WI38 (cell line): ENCODE measurements around the gene PGR.

Experiments used
- H3K4me3 ChIP-seq: 2 replicates; pipeline ENCODE4 v1.5.1; 2011; ENCODE audit warnings: low read depth, mild to moderate bottlenecking, control low read depth, low read length
- TF ChIP-seq, protein P1 (sequence below): IDR thresholded peaks from 2 replicates; pipeline ENCODE4 v1.5.1; 2012; ENCODE audit warnings: low read depth, mild to moderate bottlenecking, control low read depth, low read length

The PGR gene

DNA sequence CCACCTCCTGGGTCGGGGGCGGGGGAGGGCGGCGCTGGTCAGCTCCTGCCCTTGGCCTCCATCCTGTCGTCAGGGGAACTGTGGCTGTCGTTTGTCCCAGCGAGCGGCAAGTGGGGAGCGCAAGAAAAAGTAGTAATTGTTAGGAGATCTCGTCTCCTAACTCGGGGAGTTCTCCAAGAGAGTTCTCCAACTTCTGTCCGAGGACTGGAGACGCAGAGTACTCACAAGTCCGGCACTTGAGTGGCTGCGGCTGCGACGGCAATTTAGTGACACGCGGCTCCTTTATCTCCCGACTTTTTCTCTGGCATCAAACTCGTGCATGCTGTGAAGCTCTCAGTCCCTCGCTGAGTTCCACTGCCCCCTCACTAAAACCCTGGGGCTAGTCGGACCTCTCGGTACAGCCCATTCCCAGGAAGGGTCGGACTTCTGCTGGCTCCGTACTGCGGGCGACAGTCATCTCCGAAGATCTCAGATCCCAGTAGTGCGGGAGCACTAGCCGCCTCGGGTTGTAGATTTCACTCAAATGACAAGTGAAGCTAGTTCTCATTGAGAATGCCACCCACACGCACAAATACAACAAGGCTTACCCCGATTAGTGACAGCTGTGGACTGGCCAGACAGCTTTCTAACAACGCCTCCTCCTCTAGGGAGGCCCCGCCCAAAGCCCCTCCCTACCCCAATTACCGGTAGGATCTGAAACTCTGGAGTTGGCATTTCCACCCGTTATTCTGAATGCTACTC, at the start of gene PGR:
PGR (minus strand) TSS at position 611 of the 741 bp plus-strand sequence. CDS start 743 bp downstream, outside the sequence.
- no peak within 1 kb of the TSS for H3K4me3 ChIP-seq
- TF ChIP-seq, protein P1, sequence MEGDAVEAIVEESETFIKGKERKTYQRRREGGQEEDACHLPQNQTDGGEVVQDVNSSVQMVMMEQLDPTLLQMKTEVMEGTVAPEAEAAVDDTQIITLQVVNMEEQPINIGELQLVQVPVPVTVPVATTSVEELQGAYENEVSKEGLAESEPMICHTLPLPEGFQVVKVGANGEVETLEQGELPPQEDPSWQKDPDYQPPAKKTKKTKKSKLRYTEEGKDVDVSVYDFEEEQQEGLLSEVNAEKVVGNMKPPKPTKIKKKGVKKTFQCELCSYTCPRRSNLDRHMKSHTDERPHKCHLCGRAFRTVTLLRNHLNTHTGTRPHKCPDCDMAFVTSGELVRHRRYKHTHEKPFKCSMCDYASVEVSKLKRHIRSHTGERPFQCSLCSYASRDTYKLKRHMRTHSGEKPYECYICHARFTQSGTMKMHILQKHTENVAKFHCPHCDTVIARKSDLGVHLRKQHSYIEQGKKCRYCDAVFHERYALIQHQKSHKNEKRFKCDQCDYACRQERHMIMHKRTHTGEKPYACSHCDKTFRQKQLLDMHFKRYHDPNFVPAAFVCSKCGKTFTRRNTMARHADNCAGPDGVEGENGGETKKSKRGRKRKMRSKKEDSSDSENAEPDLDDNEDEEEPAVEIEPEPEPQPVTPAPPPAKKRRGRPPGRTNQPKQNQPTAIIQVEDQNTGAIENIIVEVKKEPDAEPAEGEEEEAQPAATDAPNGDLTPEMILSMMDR, result no peak

DNA sequence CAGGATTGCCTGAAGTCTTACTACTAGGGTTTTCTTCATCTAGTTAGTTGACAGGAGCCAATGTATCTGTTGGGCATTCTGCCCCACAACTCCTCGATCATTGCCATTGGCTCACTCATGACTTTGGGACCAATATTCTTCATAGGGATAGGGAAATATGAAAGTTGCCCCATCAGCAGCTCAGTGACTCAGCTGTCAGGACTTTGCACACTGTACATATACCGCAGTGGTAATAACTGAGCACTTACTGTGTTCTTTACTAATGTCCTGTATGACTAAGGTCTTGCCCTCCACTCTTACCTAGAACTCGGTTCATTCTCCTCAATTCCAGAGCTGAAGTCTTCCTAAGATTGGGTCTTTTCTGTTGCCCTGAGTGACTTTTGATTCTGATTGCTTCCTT, 46.8 kb upstream of the PGR start:
- no peak overlapping the region for H3K4me3 ChIP-seq
- TF ChIP-seq, protein P1, result no peak

DNA sequence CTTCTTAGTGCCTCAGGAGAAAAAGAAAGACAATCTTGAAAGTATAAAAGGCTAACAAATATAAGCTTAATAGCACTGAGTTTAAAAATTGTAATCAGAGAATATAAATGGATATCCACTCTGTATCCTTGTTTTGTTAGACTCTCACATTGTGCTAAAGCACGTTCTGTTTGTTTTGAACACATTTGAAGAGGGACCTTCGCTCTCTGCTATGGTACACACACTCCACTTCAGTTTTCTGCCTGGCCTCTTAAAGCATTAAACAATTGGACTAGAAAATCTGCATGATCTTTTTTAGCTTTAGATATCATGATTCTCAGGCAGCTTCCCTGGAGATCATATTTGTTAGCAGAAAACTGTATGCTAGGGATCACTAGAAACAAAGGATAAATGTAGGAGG, 40.3 kb upstream of the PGR start:
- H3K4me3 ChIP-seq, result no peak overlapping the region
- TF ChIP-seq, protein P1, result no peak

DNA sequence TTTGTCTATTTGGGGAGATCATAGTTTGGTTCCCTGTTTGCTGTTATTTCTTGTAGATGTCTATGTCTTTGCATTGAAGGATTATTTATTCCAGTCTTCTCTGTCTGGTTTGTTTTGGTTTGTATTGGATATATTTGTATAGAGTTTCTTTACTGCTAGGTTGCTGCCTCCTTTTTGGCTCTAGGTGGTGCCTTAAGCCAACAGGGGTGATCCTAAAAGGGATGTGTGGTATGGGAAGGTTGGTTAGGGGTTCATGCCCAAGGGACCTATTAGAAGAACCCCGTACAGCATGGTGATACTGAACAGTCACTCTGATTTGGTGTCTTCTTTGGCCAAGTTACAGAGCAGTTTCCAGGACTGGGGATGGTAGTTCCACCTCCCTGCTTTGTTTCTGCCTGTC, 36.4 kb upstream of the PGR start:
- no peak overlapping the region for H3K4me3 ChIP-seq
- TF ChIP-seq, protein P1, result no peak

DNA sequence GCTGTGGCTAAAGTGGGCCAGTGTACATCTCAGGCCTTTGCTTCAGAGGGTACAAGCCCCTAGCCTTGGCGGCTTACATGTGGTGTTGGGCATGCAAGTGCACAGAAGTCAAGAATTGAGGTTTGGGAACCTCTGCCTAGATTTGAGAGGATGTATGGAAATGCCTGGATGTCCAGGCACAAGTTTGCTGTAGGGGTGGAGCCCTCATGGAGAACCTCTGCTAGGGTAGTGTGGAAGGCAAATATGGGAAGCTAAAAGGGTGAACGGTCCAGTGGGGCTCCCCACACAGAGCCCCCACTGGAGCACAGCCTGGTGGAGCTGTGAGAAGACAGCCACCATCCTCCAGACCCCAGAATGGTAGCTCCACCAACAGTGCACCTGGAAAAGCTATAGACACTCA, 28.5 kb upstream of the PGR start:
- H3K4me3 ChIP-seq, result no peak overlapping the region
- TF ChIP-seq, protein P1, result no peak

DNA sequence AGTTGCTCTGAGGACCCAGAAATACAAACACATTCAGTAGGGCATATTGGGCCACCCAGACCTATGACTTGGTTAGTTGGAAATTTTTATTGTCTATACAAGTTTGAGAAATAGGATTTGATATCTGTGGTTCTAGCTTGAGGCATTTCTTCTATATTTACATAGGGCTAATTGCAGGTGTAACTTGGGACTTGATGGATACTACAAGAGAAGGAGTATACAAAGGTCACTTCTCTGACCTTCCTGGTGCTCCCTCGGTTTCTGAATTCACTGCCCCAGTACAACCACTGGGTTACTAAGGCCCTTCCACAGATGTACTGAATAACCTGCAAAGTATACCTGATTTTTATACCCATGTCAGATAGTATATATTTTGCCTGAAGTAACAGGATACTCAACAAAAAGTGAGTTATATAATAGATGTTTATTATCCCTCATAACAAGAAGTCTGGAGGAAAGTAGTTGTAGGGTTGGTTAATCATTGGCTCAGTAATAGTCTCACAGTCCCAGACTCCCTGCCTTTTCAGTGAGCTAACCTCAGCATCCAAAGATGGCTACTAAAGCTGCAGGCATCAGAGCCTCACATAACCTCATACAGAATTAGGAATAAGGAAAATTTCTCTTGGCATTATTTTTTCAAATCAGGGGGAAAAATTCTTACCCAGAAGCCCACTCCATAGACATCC, 8.8 kb upstream of the PGR start:
- H3K4me3 ChIP-seq, result no peak overlapping the region
- TF ChIP-seq, protein P1, result no peak

DNA sequence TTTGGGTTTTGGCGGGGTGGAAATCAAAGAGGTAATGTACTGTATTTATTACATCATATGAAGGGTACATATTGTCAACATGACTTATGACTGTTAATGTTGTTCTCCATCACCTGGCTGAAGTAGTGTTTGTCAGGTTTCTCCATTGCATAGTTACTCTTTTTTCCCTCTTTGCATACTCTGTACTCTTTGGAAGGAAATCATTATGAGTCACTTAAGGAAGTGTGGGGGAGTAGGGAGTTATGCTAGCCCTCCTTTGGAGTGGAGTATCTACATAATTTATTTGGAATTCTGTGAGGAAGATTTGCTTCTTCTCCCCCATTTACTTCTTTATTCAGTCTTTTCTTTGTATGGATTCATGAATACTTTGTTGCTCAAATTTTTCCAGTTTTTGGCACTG, 3.6 kb upstream of the PGR start:
- TF ChIP-seq, protein P1, result no peak
- H3K4me3 ChIP-seq, result no peak overlapping the region
